ENCODE measurements around the gene FGA. TPM values are rescaled to one million over a fixed set of nuclear protein-coding genes. Genes with fewer than 3 reads are reported as not detected.
A peak's percentile ranks its signal among the peaks of the same experiment; 100 is the strongest.

FGA gene
- total RNA-seq, 1 experiment from 2014 or later = 3.9 TPM

DNA sequence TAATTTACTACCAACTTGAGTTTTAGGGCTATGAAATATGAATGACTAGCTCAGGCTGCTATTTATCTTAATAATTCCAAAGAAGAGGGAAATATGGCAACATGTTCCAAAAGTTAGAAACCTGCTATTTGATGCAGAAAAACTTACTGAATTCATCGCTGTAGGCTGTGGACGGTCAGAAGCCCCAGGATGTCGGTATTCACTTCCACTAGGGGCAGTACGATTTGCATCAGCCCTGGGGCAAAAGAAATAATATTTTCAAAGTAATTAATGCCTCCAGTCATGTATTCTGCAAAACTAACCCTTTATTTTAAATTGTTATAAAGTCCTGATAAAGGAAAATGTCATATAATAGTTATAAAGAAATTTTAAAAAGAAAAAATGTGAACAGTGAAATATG, 44.9 kb downstream of the FGA start:
- ATAC-seq (no peak), DNase-seq (ENCODE audit: low read depth, low spot score) (no peak)
- no peak overlapping the region for H3K4me3 ChIP-seq (replicated peaks in 1 of 2; ENCODE audit: low read depth in 1 of 2, low read length in 2 of 2)
- H3K9ac ChIP-seq (ENCODE audit: low read length) = no peak overlapping the region
- H3K9me2 ChIP-seq (ENCODE audit: insufficient read depth) = no peaks in the 10 kb centered on the region
- ChIA-PET POLR2A (no interaction called here), RAD21 (ENCODE audit: low non-redundant PET in 1 of 2, low total read pairs in 2 of 2, uncharacterized antibody in 2 of 2, unreplicated experiment in 2 of 2) (no interaction called here), CTCF (no interaction called here)
- H3K9me3 ChIP-seq (ENCODE audit: control insufficient read depth in 1 of 2, insufficient read depth in 1 of 2, low read depth in 1 of 2, low read length in 2 of 2) = no peaks in the 10 kb centered on the region
- H3K79me2 ChIP-seq (ENCODE audit: insufficient read depth, low read length) = peaks cover 45% of the 10 kb centered on the region
- no peaks in the 10 kb centered on the region for H3K27me3 ChIP-seq (ENCODE audit: insufficient read depth, low read length)
- no peak overlapping the region for H2AFZ ChIP-seq (ENCODE audit: low read depth, low read length, poor library complexity, severe bottlenecking)
- BruUV-seq (replicated peaks) = no TSS peak
- TF ChIP-seq, protein P1, sequence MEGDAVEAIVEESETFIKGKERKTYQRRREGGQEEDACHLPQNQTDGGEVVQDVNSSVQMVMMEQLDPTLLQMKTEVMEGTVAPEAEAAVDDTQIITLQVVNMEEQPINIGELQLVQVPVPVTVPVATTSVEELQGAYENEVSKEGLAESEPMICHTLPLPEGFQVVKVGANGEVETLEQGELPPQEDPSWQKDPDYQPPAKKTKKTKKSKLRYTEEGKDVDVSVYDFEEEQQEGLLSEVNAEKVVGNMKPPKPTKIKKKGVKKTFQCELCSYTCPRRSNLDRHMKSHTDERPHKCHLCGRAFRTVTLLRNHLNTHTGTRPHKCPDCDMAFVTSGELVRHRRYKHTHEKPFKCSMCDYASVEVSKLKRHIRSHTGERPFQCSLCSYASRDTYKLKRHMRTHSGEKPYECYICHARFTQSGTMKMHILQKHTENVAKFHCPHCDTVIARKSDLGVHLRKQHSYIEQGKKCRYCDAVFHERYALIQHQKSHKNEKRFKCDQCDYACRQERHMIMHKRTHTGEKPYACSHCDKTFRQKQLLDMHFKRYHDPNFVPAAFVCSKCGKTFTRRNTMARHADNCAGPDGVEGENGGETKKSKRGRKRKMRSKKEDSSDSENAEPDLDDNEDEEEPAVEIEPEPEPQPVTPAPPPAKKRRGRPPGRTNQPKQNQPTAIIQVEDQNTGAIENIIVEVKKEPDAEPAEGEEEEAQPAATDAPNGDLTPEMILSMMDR (IDR thresholded peaks at IDR 0.05 in 2 of 3, conservative IDR thresholded peaks at IDR 0.05 in 1 of 3; ENCODE audit: borderline replicate concordance in 1 of 3, insufficient read depth in 1 of 3, low read depth in 2 of 3, low read length in 2 of 3) = peak in 2 of 3 experiments; percentile 29 to 46; a peak in 3 of 6 replicates
- TF ChIP-seq, protein P2, sequence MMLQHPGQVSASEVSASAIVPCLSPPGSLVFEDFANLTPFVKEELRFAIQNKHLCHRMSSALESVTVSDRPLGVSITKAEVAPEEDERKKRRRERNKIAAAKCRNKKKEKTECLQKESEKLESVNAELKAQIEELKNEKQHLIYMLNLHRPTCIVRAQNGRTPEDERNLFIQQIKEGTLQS (IDR thresholded peaks at IDR 0.05) = no peak
- TF ChIP-seq ZFX (IDR thresholded peaks at IDR 0.05) (no peak), EZH2phosphoT487 (IDR thresholded peaks at IDR 0.05; ENCODE audit: borderline replicate concordance) (no peak), TCF7L2 (IDR thresholded peaks at IDR 0.05; ENCODE audit: borderline replicate concordance, extremely low read depth, insufficient read depth, insufficient read length) (no peak)
- H3K36me3 ChIP-seq (ENCODE audit: control insufficient read depth in 1 of 2, insufficient read depth in 2 of 2, low read length in 2 of 2) = peaks cover 56 to 57% of the 10 kb centered on the region in 2 experiments
- H3K27ac ChIP-seq (ENCODE audit: low read depth, low read length) = no peak overlapping the region
- peaks cover 2 to 12% of the 10 kb centered on the region in 2 experiments; a peak in 3 of 4 replicates for H3K4me1 ChIP-seq (ENCODE audit: control insufficient read depth in 1 of 2, insufficient read depth in 2 of 2, low read length in 2 of 2)
- H4K20me1 ChIP-seq (ENCODE audit: insufficient read depth) = no peaks in the 10 kb centered on the region
- no peak overlapping the region for H3K4me2 ChIP-seq (ENCODE audit: low read length)
- intact Hi-C loops (cut with micrococcal nuclease) = no loop called here

DNA sequence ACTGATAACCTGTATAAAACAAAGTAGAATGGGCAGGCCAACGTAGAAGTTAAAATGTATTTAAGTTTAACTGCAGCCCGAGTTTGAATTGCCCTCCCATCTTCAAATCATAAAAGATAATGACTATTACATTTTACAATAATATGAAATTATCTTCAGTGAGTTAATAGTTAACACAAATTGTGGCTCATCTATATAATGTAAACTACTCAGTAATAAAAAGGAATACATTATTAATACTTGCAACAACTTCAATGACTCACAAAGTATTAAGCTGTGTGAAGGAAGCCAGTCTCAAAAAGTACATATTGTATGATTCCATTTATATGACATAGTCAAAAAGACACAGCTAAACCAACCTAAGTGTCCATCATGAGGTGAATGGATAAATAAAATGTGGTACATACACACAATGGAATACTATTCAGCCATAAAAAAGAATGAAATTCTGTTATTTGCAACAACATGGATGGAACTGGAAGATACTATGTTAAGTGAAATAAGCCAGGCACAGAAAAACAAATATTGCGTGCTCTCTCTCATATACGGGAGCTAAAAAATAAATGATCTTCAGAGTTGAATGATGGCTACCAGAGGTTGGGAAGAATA, 48.2 kb downstream of the FGA start:
- intact Hi-C loops (cut with micrococcal nuclease) = no loop called here
- H3K27ac ChIP-seq (ENCODE audit: low read depth, low read length) = no peak overlapping the region
- no peak for ATAC-seq
- TF ChIP-seq JUND (IDR thresholded peaks at IDR 0.05) = no peak
- TF ChIP-seq, protein P3, sequence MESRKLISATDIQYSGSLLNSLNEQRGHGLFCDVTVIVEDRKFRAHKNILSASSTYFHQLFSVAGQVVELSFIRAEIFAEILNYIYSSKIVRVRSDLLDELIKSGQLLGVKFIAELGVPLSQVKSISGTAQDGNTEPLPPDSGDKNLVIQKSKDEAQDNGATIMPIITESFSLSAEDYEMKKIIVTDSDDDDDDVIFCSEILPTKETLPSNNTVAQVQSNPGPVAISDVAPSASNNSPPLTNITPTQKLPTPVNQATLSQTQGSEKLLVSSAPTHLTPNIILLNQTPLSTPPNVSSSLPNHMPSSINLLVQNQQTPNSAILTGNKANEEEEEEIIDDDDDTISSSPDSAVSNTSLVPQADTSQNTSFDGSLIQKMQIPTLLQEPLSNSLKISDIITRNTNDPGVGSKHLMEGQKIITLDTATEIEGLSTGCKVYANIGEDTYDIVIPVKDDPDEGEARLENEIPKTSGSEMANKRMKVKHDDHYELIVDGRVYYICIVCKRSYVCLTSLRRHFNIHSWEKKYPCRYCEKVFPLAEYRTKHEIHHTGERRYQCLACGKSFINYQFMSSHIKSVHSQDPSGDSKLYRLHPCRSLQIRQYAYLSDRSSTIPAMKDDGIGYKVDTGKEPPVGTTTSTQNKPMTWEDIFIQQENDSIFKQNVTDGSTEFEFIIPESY (IDR thresholded peaks at IDR 0.05; ENCODE audit: extremely low read depth, insufficient replicate concordance, low read length) = no peak
- TF ChIP-seq, protein P4, sequence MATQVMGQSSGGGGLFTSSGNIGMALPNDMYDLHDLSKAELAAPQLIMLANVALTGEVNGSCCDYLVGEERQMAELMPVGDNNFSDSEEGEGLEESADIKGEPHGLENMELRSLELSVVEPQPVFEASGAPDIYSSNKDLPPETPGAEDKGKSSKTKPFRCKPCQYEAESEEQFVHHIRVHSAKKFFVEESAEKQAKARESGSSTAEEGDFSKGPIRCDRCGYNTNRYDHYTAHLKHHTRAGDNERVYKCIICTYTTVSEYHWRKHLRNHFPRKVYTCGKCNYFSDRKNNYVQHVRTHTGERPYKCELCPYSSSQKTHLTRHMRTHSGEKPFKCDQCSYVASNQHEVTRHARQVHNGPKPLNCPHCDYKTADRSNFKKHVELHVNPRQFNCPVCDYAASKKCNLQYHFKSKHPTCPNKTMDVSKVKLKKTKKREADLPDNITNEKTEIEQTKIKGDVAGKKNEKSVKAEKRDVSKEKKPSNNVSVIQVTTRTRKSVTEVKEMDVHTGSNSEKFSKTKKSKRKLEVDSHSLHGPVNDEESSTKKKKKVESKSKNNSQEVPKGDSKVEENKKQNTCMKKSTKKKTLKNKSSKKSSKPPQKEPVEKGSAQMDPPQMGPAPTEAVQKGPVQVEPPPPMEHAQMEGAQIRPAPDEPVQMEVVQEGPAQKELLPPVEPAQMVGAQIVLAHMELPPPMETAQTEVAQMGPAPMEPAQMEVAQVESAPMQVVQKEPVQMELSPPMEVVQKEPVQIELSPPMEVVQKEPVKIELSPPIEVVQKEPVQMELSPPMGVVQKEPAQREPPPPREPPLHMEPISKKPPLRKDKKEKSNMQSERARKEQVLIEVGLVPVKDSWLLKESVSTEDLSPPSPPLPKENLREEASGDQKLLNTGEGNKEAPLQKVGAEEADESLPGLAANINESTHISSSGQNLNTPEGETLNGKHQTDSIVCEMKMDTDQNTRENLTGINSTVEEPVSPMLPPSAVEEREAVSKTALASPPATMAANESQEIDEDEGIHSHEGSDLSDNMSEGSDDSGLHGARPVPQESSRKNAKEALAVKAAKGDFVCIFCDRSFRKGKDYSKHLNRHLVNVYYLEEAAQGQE (IDR thresholded peaks at IDR 0.05; ENCODE audit: low read depth) = no peak
- TF ChIP-seq POLR2A (IDR thresholded peaks at IDR 0.05; ENCODE audit: borderline replicate concordance, extremely low read depth, insufficient read depth, insufficient read length) = no peak
- TF ChIP-seq RAD21 (IDR thresholded peaks at IDR 0.05; ENCODE audit: low read depth) = no peak
- no peak for TF ChIP-seq ZFX (IDR thresholded peaks at IDR 0.05)
- TF ChIP-seq EZH2phosphoT487 (IDR thresholded peaks at IDR 0.05; ENCODE audit: borderline replicate concordance) = no peak
- TF ChIP-seq SIN3A (IDR thresholded peaks at IDR 0.05; ENCODE audit: low read depth) = no peak

More for the DNA sequence above, 48.2 kb downstream of the FGA start:
- Histone ChIP-seq H2AFZ (ENCODE audit: low read depth, low read length, poor library complexity, severe bottlenecking) (no peak overlapping the region), H4K20me1 (ENCODE audit: insufficient read depth) (no peaks in the 10 kb centered on the region), H3K4me3 (replicated peaks in 1 of 2; ENCODE audit: low read depth in 1 of 2, low read length in 2 of 2) (no peak overlapping the region), H3K79me2 (ENCODE audit: insufficient read depth, low read length) (peaks cover 17% of the 10 kb centered on the region), H3K9me3 (ENCODE audit: control insufficient read depth in 1 of 2, insufficient read depth in 1 of 2, low read depth in 1 of 2, low read length in 2 of 2) (no peaks in the 10 kb centered on the region), H3K4me2 (ENCODE audit: low read length) (no peak overlapping the region), H3K9ac (ENCODE audit: low read length) (no peak overlapping the region), H3K27me3 (ENCODE audit: insufficient read depth, low read length) (no peaks in the 10 kb centered on the region), H3K9me2 (ENCODE audit: insufficient read depth) (no peaks in the 10 kb centered on the region), H3K36me3 (ENCODE audit: control insufficient read depth in 1 of 2, insufficient read depth in 2 of 2, low read length in 2 of 2) (peaks cover 78 to 84% of the 10 kb centered on the region in 2 experiments), H3K4me1 (ENCODE audit: control insufficient read depth in 1 of 2, insufficient read depth in 2 of 2, low read length in 2 of 2) (no peaks in the 10 kb centered on the region)
- RAD21 ChIA-PET (ENCODE audit: low non-redundant PET in 1 of 2, low total read pairs in 2 of 2, uncharacterized antibody in 2 of 2, unreplicated experiment in 2 of 2) = no interaction called here
- no TSS peak for BruUV-seq (replicated peaks)
- DNase-seq (ENCODE audit: low read depth, low spot score) = no peak
- CTCF ChIA-PET = no interaction called here
- POLR2A ChIA-PET = no interaction called here
